GM21717 (cell line): ENCODE data around the gene POTEG.
"Not testable (repeated sequence)": the region's sequence is repeated elsewhere in the genome, so short reads cannot be mapped to it uniquely, and the experiment has no call there.

Experiments
- ATAC-seq: cut with Tn5 transposase; IDR thresholded peaks from one replicate; pipeline ENCODE4 v1.9.1; 2021; ENCODE audit warnings: mild to moderate bottlenecking, moderate library complexity; ENCODE audit not compliant: unreplicated experiment

Gene POTEG

DNA sequence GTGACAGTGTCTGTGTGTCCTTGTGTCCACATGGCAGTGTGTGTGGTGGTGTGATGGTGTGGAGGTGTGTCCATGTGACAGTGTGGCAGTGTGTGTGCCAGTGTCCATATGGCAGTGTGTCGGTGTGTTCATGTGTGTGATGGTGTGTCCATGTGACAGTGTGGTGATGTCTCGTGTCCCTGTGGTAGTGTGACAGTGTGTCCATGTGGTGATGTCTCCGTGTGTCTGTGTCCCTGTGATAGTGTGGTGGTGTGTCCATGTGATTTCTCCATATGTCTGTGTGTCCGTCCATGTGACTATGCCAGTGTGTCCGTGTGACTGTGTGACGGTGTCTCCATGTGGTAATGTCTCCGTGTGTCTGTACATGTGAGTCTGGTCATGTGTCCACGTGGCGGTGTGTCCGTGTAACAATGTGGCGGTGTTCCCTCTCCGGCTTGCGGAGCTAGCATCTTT lies 59.7 kb downstream of the POTEG start:
- ATAC-seq, result not testable (repeated sequence)

DNA sequence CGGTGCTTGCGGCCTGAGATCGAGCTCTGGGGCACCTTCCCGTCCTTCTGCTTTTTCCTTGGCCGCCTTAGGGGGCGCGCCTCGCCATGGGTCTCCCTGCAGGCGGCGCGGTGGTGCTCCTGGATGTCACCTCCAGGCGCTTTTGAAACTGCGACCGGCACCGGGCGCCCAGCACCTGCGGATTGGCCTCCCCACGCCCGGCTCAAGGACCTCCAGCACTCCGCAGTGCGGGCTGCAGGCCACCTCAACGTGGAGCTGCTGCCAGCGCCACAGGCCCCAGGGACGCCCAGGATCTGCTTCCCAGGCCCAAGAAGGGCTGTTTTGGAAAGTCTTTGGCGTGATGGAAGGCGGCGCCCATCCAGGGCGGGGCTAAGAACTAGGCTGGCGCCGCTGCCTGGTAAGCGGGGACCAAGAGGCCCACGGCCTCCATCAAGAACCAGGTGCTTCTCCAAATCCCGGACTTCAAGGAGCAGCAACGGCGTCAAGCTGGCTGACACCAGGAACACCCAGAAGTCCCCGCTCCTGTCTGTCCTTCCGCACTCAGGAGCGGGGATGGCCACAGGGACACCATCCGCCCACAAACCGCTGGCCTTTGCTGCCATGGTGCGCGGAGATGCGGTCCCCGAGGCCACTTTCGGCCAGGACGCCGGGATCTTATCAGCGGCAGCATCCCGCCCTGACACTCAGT lies 61.2 kb downstream of the POTEG start:
- ATAC-seq, result not testable (repeated sequence)

GRCh38 chr14:19371767-19372166 lies 62.4 kb downstream of the POTEG start:
- ATAC-seq, result not testable (repeated sequence)

DNA sequence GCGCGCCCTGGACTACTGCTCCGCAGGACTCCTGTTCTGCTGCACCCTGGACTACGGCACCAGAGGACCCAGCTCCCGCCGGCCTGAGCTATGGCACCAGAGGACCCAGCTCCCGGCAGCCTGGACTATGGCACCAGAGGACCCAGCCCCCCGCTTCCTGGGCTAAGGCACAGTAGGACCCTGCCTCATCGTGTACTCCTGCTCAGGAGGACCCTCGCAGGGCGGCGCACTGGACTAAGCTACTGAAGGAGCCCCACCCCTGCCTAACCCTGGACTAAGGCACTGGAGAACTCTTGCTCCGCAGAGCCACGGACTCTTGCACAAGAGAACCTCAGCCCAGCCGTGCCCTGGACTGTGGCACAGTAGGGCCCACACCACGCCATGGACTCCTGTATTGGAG lies 71.3 kb downstream of the POTEG start:
- not testable (repeated sequence) for ATAC-seq

- ATAC-seq, result not testable (repeated sequence)
These were observed 71.8 kb downstream of the POTEG start for GRCh38 chr14:19362323-19362722.

GRCh38 chr14:19361636-19362253 lies 72.4 kb downstream of the POTEG start:
- not testable (repeated sequence) for ATAC-seq

- not testable (repeated sequence) for ATAC-seq
These were observed 73.1 kb downstream of the POTEG start for GRCh38 chr14:19360937-19361635.
